Body of pancreas (tissue), 4 donors: ENCODE results near the gene ARHGAP22.

Source experiments
- POLR2A ChIP-seq, 3 donors: fragments of 450-650 bp; IDR thresholded peaks; one replicate each; pipeline ENCODE4 v1.6.1; 2016; ENCODE audit warnings: antibody characterized with exemption in 3 of 3, mild to moderate bottlenecking in 2 of 3
- TF ChIP-seq, protein P1 (sequence below), 7 experiments: fragments of 450-650 bp in 4 of 7; fragments of 200-600 bp in 3 of 7; sonication (generic) in 3 of 7; IDR thresholded peaks; one replicate each; pipeline ENCODE4 v1.5.1; 2016 to 2019; ENCODE audit warnings: antibody characterized with exemption in 7 of 7

DNA sequence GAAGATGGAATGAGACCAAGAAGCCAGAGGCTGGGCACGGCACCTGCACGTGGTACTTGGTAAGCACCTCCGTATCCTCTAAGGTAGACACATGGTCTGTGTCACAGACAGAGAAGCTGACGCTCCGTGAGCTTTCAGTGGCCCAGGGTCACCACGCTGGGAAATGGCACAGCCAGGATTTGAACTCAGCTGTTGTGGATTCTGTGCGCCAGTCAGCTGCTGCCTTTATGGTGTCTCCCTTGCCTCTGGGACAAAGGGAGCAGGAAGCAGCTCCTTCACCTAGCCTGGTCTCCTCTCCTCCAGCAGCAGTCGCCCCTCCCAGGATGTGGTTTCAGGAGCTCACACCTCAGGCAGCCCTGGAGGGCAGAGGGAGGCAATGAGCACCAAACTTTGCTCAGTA lies 110.8 kb downstream of the ARHGAP22 start:
- TF ChIP-seq, protein P1, sequence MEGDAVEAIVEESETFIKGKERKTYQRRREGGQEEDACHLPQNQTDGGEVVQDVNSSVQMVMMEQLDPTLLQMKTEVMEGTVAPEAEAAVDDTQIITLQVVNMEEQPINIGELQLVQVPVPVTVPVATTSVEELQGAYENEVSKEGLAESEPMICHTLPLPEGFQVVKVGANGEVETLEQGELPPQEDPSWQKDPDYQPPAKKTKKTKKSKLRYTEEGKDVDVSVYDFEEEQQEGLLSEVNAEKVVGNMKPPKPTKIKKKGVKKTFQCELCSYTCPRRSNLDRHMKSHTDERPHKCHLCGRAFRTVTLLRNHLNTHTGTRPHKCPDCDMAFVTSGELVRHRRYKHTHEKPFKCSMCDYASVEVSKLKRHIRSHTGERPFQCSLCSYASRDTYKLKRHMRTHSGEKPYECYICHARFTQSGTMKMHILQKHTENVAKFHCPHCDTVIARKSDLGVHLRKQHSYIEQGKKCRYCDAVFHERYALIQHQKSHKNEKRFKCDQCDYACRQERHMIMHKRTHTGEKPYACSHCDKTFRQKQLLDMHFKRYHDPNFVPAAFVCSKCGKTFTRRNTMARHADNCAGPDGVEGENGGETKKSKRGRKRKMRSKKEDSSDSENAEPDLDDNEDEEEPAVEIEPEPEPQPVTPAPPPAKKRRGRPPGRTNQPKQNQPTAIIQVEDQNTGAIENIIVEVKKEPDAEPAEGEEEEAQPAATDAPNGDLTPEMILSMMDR (IDR thresholded peaks at IDR 0.05) = no peak
- no peak for TF ChIP-seq POLR2A (IDR thresholded peaks at IDR 0.05)
